Kidney (tissue), 14 donors: ENCODE measurements around the gene IL1RAP. TPM values are rescaled to one million over a fixed set of nuclear protein-coding genes. Genes with fewer than 3 reads are reported as not detected.

Experiments
- DNase-seq, 5 donors: peaks; one replicate each; pipeline ENCODE4 v3.0.0-alpha.2; 2013 to 2020
- FAIRE-seq: peaks from 2 replicates; lab custom pipeline; 2012; peaks lifted over from hg19 to GRCh38; lab: Jason Lieb, UNC
- H3K27ac ChIP-seq, 2 donors: one replicate each; pipeline ENCODE4 v1.7.0; 2013; ENCODE audit warnings: low read depth in 2 of 2, low read length in 2 of 2, inconsistent platforms in 1 of 2
- H3K27me3 ChIP-seq: one replicate; pipeline ENCODE4 v1.7.1; 2013; ENCODE audit warnings: low read length, inconsistent platforms; ENCODE audit not compliant: control insufficient read depth, insufficient read depth
- H3K36me3 ChIP-seq, 3 donors: one replicate each; pipeline versions ENCODE4 v1.7.0 to v1.7.1; 2013; ENCODE audit warnings: low read length in 3 of 3, control low read depth in 1 of 3, inconsistent platforms in 1 of 3; ENCODE audit not compliant: insufficient read depth in 3 of 3, control insufficient read depth in 2 of 3
- H3K4me1 ChIP-seq, 3 donors: one replicate each; pipeline versions ENCODE4 v1.7.0 to v1.7.1; 2013; ENCODE audit warnings: low read length in 3 of 3, inconsistent platforms in 1 of 3, low read depth in 1 of 3; ENCODE audit not compliant: control insufficient read depth in 2 of 3, insufficient read depth in 2 of 3
- H3K4me3 ChIP-seq, 3 donors: one replicate each; pipeline versions ENCODE4 v1.7.0 to v1.8.1; 2013; ENCODE audit warnings: low read length in 3 of 3, control low read depth in 1 of 3, inconsistent platforms in 1 of 3
- H3K9ac ChIP-seq, 3 donors: one replicate each; pipeline versions ENCODE4 v1.7.0 to v1.7.1; 2013; ENCODE audit warnings: low read length in 3 of 3, control low read depth in 1 of 3, inconsistent platforms in 1 of 3
- H3K9me3 ChIP-seq, 3 donors: one replicate each; pipeline versions ENCODE4 v1.7.0 to v1.7.1; 2013; ENCODE audit warnings: low read length in 3 of 3, control low read depth in 1 of 3, inconsistent platforms in 1 of 3; ENCODE audit not compliant: control insufficient read depth in 2 of 3, insufficient read depth in 1 of 3
- CTCF ChIP-seq: IDR thresholded peaks from 3 replicates; pipeline ENCODE4 v1.5.1; 2012; ENCODE audit warnings: mild to moderate bottlenecking, moderate library complexity, borderline replicate concordance; ENCODE audit not compliant: insufficient read depth; ENCODE audit errors: extremely low read depth
- intact Hi-C: fragments of 100-400 bp; cut with DNase I; formaldehyde crosslinking; loops from one replicate; pipeline ENCODE4 v1.11.1; 2022
- polyA plus RNA-seq: library from polyadenylated mRNA; stranded (reverse); fragments of 350-450 nt; fragmentation: Illumina TruSeq; extraction: RNeasy Lipid Tissue Mini Kit (QIAGEN cat#74804); gene quantifications from one replicate; pipeline ENCODE4 v1.2.3, GENCODE V29; 2014; ENCODE audit warnings: low read depth, low replicate concordance; ENCODE audit not compliant: insufficient read depth
- total RNA-seq: library from RNA; stranded (reverse); fragmentation: NEBNext Ultra II Directional; extraction: Animal tissue kit (Norgen Biotek cat#: 25700); gene quantifications from one replicate; pipeline ENCODE4 v1.2.1, GENCODE V29; 2021
- donor health status: control.
- donor health status: control.
- donor health status: control.
- donor health status: control.
- donor health status: control.
- donor health status: DM: yes; HTN: yes; CAD: no.
- donor health status: Normal renal cell carcinoma (clear cell type).

The IL1RAP gene
- total and polyA plus RNA-seq, 2 donors from 2014 or later: 1.7 to 10.0 TPM

- Histone ChIP-seq H3K27ac (no peak overlapping the region), H3K9me3 (no peaks in the 10 kb centered on the region), H3K9ac (no peak overlapping the region), H3K36me3 (no peaks in the 10 kb centered on the region), H3K27me3 (no peaks in the 10 kb centered on the region), H3K4me1 (no peaks in the 10 kb centered on the region), H3K4me3 (no peak overlapping the region)
- TF ChIP-seq CTCF: no peak
- no peak for FAIRE-seq
- intact Hi-C loops: no loop called here
- no peak for DNase-seq
Measured at GRCh38 chr3:190486908-190487607, 26.8 kb upstream of the IL1RAP start.

GRCh38 chr3:190491533-190492054 is 22.3 kb upstream of the IL1RAP start:
- no peak for FAIRE-seq
- DNase-seq: no peak

GRCh38 chr3:190492129-190492528 is 21.8 kb upstream of the IL1RAP start:
- Histone ChIP-seq H3K4me1 (no peaks in the 10 kb centered on the region), H3K9ac (no peak overlapping the region), H3K9me3 (no peaks in the 10 kb centered on the region), H3K27me3 (no peaks in the 10 kb centered on the region), H3K36me3 (no peaks in the 10 kb centered on the region), H3K4me3 (no peak overlapping the region), H3K27ac (no peak overlapping the region)
- intact Hi-C loops: no loop called here
- TF ChIP-seq CTCF: no peak
- DNase-seq (no peak), FAIRE-seq (no peak)

More at GRCh38 chr3:190491533-190492054, 22.3 kb upstream of the IL1RAP start:
- TF ChIP-seq CTCF: no peak
- Histone ChIP-seq H3K36me3 (no peaks in the 10 kb centered on the region), H3K4me3 (no peak overlapping the region), H3K27ac (no peak overlapping the region), H3K27me3 (no peaks in the 10 kb centered on the region), H3K9me3 (no peaks in the 10 kb centered on the region), H3K9ac (no peak overlapping the region), H3K4me1 (no peaks in the 10 kb centered on the region)
- intact Hi-C loops: no loop called here
